A549 (cell line): Measurements from ENCODE around the gene SLC8A1. TPM values are rescaled to one million over a fixed set of nuclear protein-coding genes. Genes with fewer than 3 reads are reported as not detected.

Experiments
- ATAC-seq, 2 experiments: fragments of 200-7000 bp in 1 of 2; fragments of >200 bp in 1 of 2; cut with Nextera tagmentation in 1 of 2; cut with Tn5 transposase in 1 of 2; 3 replicates each; pipeline versions ENCODE4 v1.8.0 to v1.9.1; 2018 to 2020; ENCODE audit warnings: mild to moderate bottlenecking in 1 of 2, moderate library complexity in 1 of 2
- CTCF ChIA-PET: fragments of 300-600 bp; sonication (Branson Sonifier 250); formaldehyde crosslinking; extraction: SDS; loops from one replicate; lab custom pipeline; 2021; ENCODE audit warnings: antibody characterized with exemption, inconsistent platforms; lab: Yijun Ruan, JAX
- POLR2A ChIA-PET: fragments of 350-600 bp; formaldehyde crosslinking; extraction: SDS; loops from one replicate; lab custom pipeline; 2021; ENCODE audit warnings: antibody characterized with exemption, inconsistent platforms; lab: Yijun Ruan, JAX
- DNase-seq, 2 experiments: peaks; one replicate each; pipeline versions ENCODE4 v3.0.0 to v3.0.0-alpha.2; 2011 to 2016; ENCODE audit warnings: low read depth in 1 of 2, low spot score in 1 of 2
- FAIRE-seq: peaks from 2 replicates; lab custom pipeline; 2011; peaks lifted over from hg19 to GRCh38; lab: Jason Lieb, UNC
- H3K27ac ChIP-seq, 2 experiments: fragments of >200 bp; sonication (Bioruptor Twin); formaldehyde crosslinking; 3 replicates each; pipeline ENCODE4 v1.5.1; 2016 to 2017
- H3K4me1 ChIP-seq: fragments of >200 bp; sonication (Bioruptor Twin); formaldehyde crosslinking; 3 replicates; pipeline ENCODE4 v1.6.1; 2016
- H3K4me2 ChIP-seq: fragments of >200 bp; sonication (Bioruptor Twin); formaldehyde crosslinking; 3 replicates; pipeline ENCODE4 v1.6.1; 2016
- H3K4me3 ChIP-seq: fragments of >200 bp; sonication (Bioruptor Twin); formaldehyde crosslinking; 3 replicates; pipeline ENCODE4 v1.5.1; 2016
- H3K9me3 ChIP-seq: fragments of >200 bp; sonication (Bioruptor Twin); formaldehyde crosslinking; 3 replicates; pipeline ENCODE4 v1.6.1; 2016
- BCL3 ChIP-seq: fragments of >200 bp; sonication (Bioruptor Twin); formaldehyde crosslinking; IDR thresholded peaks from 3 replicates; pipeline ENCODE4 v1.6.1; 2016
- BHLHE40 ChIP-seq: IDR thresholded peaks from 2 replicates; pipeline ENCODE4 v1.6.1; 2012; ENCODE audit warnings: low read depth, low read length, inconsistent platforms
- CBX2 ChIP-seq: fragments of 200-600 bp; sonication (generic); IDR thresholded peaks from 2 replicates; pipeline ENCODE4 v1.6.1; 2016; ENCODE audit warnings: low read depth, mild to moderate bottlenecking, borderline replicate concordance
- CBX8 ChIP-seq: fragments of 200-600 bp; sonication (generic); IDR thresholded peaks from 2 replicates; pipeline ENCODE4 v1.6.1; 2016
- CHD2 ChIP-seq: fragments of 150-350 bp; IDR thresholded peaks from 2 replicates; pipeline ENCODE4 v1.6.1; 2014; ENCODE audit warnings: low read length; ENCODE audit not compliant: partially characterized antibody
- CTCF ChIP-seq: fragments of >200 bp; sonication (Bioruptor Twin); formaldehyde crosslinking; IDR thresholded peaks from 3 replicates; pipeline ENCODE4 v1.5.1; 2016
- EHF ChIP-seq: fragments of 250-450 bp; sonication (Bioruptor Pico); IDR thresholded peaks from 2 replicates; pipeline ENCODE4 v1.5.0; 2020; ENCODE audit warnings: mild to moderate bottlenecking
- EP300 ChIP-seq, 2 experiments: fragments of >200 bp; sonication (Bioruptor Twin); formaldehyde crosslinking; IDR thresholded peaks; 2 replicates in 1 of 2; 3 replicates in 1 of 2; pipeline ENCODE4 v1.6.1; 2016 to 2017
- FOSB ChIP-seq: fragments of 250-450 bp; sonication (Bioruptor Pico); IDR thresholded peaks from 2 replicates; pipeline ENCODE4 v1.5.0; 2020; ENCODE audit warnings: mild to moderate bottlenecking, moderate library complexity
- HDAC2 ChIP-seq: fragments of 200-600 bp; sonication (generic); IDR thresholded peaks from 2 replicates; pipeline ENCODE4 v1.6.1; 2016
- HEYL ChIP-seq: fragments of 250-450 bp; sonication (Bioruptor Pico); IDR thresholded peaks from 2 replicates; pipeline ENCODE4 v1.8.0; 2021; ENCODE audit warnings: mild to moderate bottlenecking, moderate library complexity
- HOXB13 ChIP-seq: fragments of 250-450 bp; sonication (Bioruptor Pico); IDR thresholded peaks from 2 replicates; pipeline ENCODE4 v1.5.0; 2020; ENCODE audit warnings: low read depth, mild to moderate bottlenecking, moderate library complexity
- HOXB5 ChIP-seq: fragments of 250-450 bp; sonication (Bioruptor Pico); IDR thresholded peaks from 2 replicates; pipeline ENCODE4 v1.5.0; 2020; ENCODE audit warnings: mild to moderate bottlenecking, moderate library complexity
- JUN ChIP-seq, 2 experiments: fragments of >200 bp; sonication (Bioruptor Twin); formaldehyde crosslinking; IDR thresholded peaks; 2 replicates in 1 of 2; 3 replicates in 1 of 2; pipeline ENCODE4 v1.6.1; 2016 to 2017
- KDM1A ChIP-seq: fragments of 200-600 bp; sonication (generic); IDR thresholded peaks from 2 replicates; pipeline ENCODE4 v1.6.1; 2016; ENCODE audit warnings: low read depth, mild to moderate bottlenecking
- MYC ChIP-seq: IDR thresholded peaks from 2 replicates; pipeline ENCODE4 v1.6.1; 2012; ENCODE audit warnings: mild to moderate bottlenecking, inconsistent platforms, low read length, improper control_type of control experiment, borderline replicate concordance
- NFE2L2 ChIP-seq: fragments of 150-350 bp; conservative IDR thresholded peaks from 2 replicates; pipeline ENCODE4 v1.6.1; 2014; ENCODE audit warnings: low read length
- NPAS2 ChIP-seq: fragments of 250-450 bp; sonication (Bioruptor Pico); IDR thresholded peaks from 2 replicates; pipeline ENCODE4 v1.8.0; 2022; ENCODE audit warnings: mild to moderate bottlenecking, moderate library complexity, borderline replicate concordance
- NR3C1 ChIP-seq: fragments of >200 bp; sonication (Bioruptor Twin); formaldehyde crosslinking; IDR thresholded peaks from 3 replicates; pipeline ENCODE4 v1.6.1; 2017
- POLR2A ChIP-seq: IDR thresholded peaks from 2 replicates; pipeline ENCODE4 v1.6.1; 2012; ENCODE audit warnings: mild to moderate bottlenecking, low read length
- RCOR1 ChIP-seq: fragments of 150-350 bp; IDR thresholded peaks from 2 replicates; pipeline ENCODE4 v1.6.1; 2014; ENCODE audit warnings: antibody characterized with exemption, low read length, low read depth
- RFX5 ChIP-seq: fragments of 450-650 bp; IDR thresholded peaks from 2 replicates; pipeline ENCODE4 v1.7.1; 2014; ENCODE audit warnings: antibody characterized with exemption, mild to moderate bottlenecking, moderate library complexity
- SMC3 ChIP-seq: fragments of >200 bp; sonication (Bioruptor Twin); formaldehyde crosslinking; IDR thresholded peaks from 3 replicates; pipeline ENCODE4 v1.6.1; 2018; ENCODE audit warnings: inconsistent platforms
- ZC3H11A ChIP-seq: fragments of 450-650 bp; IDR thresholded peaks from 2 replicates; pipeline ENCODE4 v1.6.1; 2014; ENCODE audit warnings: antibody characterized with exemption, mild to moderate bottlenecking
- ZFP36 ChIP-seq: fragments of 450-650 bp; IDR thresholded peaks from 2 replicates; pipeline ENCODE4 v1.6.1; 2014; ENCODE audit warnings: borderline replicate concordance; ENCODE audit not compliant: partially characterized antibody
- ZNF302 ChIP-seq: fragments of 250-450 bp; sonication (Bioruptor Pico); IDR thresholded peaks from 2 replicates; pipeline ENCODE4 v1.9.0; 2021; ENCODE audit warnings: inconsistent platforms, mild to moderate bottlenecking, moderate library complexity
- ZSCAN20 ChIP-seq: fragments of 250-450 bp; sonication (Bioruptor Pico); IDR thresholded peaks from 2 replicates; pipeline ENCODE4 v1.8.0; 2022; ENCODE audit warnings: mild to moderate bottlenecking, moderate library complexity
- WGBS: methylation state at CpG from one replicate; pipeline ENCODE4 v1.1.6; 2017; ENCODE audit errors: missing lambda C conversion rate; 5-methylcytosine and 5-hydroxymethylcytosine counted together
- polyA plus RNA-seq, 4 experiments: library from polyadenylated mRNA; depleted of rRNA in 3 of 4; stranded (reverse); fragments of >200 nt; fragmentation: RNase III in 1 of 4; extraction: RNeasy Plus Mini Kit Qiagen cat#74134 plus additional on column Dnase treatment in 1 of 4; gene quantifications; 2 replicates in 3 of 4; 3 replicates in 1 of 4; pipeline ENCODE4 v1.2.3, GENCODE V29; 2011 to 2017

SLC8A1 gene
- polyA plus RNA-seq, 2 of the 4 experiments (the other 2 are of a cell fraction) = 0.28 to 0.92 TPM

- no peaks in the 10 kb centered on the region for H3K9me3 ChIP-seq
- ChIA-PET POLR2A (no interaction called here), CTCF (no interaction called here)
- TF ChIP-seq JUN (IDR thresholded peaks at IDR 0.05) (no peak), POLR2A (no peak), NPAS2 (no peak)
- FAIRE-seq (no peak), ATAC-seq (no peak), DNase-seq (no peak)
- H3K4me1 ChIP-seq = no peaks in the 10 kb centered on the region
- no peak overlapping the region for H3K4me2 ChIP-seq
- 66% methylated on average over 1 of the region's 1 CpG for WGBS
- H3K27ac ChIP-seq = no peak overlapping the region
- no peak overlapping the region for H3K4me3 ChIP-seq
Observed at GRCh38 chr2:40324656-40325055, 127.2 kb downstream of the SLC8A1 start.

GRCh38 chr2:40321822-40322221, 130.1 kb downstream of the SLC8A1 start:
- Histone ChIP-seq H3K4me3 (no peak overlapping the region), H3K27ac (no peak overlapping the region), H3K4me1 (no peaks in the 10 kb centered on the region; the same call in 2 of the 3 replicates), H3K9me3 (no peaks in the 10 kb centered on the region)
- no peak for FAIRE-seq
- CTCF ChIA-PET = no interaction called here
- no peak for TF ChIP-seq KDM1A
- TF ChIP-seq EHF (CRISPR knock-in tag) = no peak
- TF ChIP-seq MYC = no peak
- TF ChIP-seq ZFP36 = no peak
- no peak for TF ChIP-seq ZNF302 (CRISPR knock-in tag)
- TF ChIP-seq BCL3 = no peak
- TF ChIP-seq NFE2L2 = no peak
- no peak for TF ChIP-seq CBX8
- TF ChIP-seq JUN (IDR thresholded peaks at IDR 0.05) = no peak
- TF ChIP-seq FOSB (CRISPR knock-in tag) = no peak
- TF ChIP-seq, all 56 proteins: peak for 0
- ATAC-seq = no peak
- POLR2A ChIA-PET = no interaction called here
- DNase-seq = no peak
- H3K4me2 ChIP-seq = no peak overlapping the region
- WGBS = 37% methylated on average over 2 of the region's 2 CpGs

- Histone ChIP-seq H3K4me3 (no peak overlapping the region), H3K9me3 (no peaks in the 10 kb centered on the region), H3K27ac (no peak overlapping the region)
- TF ChIP-seq ZFP36 (no peak), HDAC2 (no peak), CTCF (no peak), BHLHE40 (no peak), ZSCAN20 (CRISPR knock-in tag) (no peak), CBX2 (no peak), SMC3 (no peak), HEYL (CRISPR knock-in tag) (no peak), NR3C1 (no peak), RFX5 (no peak), RCOR1 (no peak), CHD2 (no peak), ZC3H11A (no peak), FOSB (CRISPR knock-in tag) (no peak), KDM1A (no peak), HOXB5 (CRISPR knock-in tag) (no peak), CBX8 (no peak), MYC (no peak), EP300 (IDR thresholded peaks at IDR 0.05) (no peak), HOXB13 (no peak)
- TF ChIP-seq, all 56 proteins: peak for 0
- DNase-seq = no peak
- no peak for FAIRE-seq
- Histone ChIP-seq H3K4me2 (no peak overlapping the region), H3K4me1 (no peaks in the 10 kb centered on the region; the same call in 2 of the 3 replicates)
- no peak for ATAC-seq
- 43% methylated on average over 7 of the region's 7 CpGs for WGBS
- ChIA-PET CTCF (interaction anchor here (0.6 kb wide), 1 partner anchor 62 kb away, joined by 3 read pairs; no protein-coding TSS in a partner anchor), POLR2A (no interaction called here)
Observed at GRCh38 chr2:40321016-40321623, 130.8 kb downstream of the SLC8A1 start.
